WI38 (cell line): ENCODE results near the gene MYOM3.
"Not testable (repeated sequence)": the region's sequence is repeated elsewhere in the genome, so short reads cannot be mapped to it uniquely, and the experiment has no call there.

ENCODE experiments used
- H3K4me3 ChIP-seq: 2 replicates; pipeline ENCODE4 v1.5.1; 2011; ENCODE audit warnings: low read depth, mild to moderate bottlenecking, control low read depth, low read length
- TF ChIP-seq, protein P1 (sequence below): IDR thresholded peaks from 2 replicates; pipeline ENCODE4 v1.5.1; 2012; ENCODE audit warnings: low read depth, mild to moderate bottlenecking, control low read depth, low read length

MYOM3 gene

DNA sequence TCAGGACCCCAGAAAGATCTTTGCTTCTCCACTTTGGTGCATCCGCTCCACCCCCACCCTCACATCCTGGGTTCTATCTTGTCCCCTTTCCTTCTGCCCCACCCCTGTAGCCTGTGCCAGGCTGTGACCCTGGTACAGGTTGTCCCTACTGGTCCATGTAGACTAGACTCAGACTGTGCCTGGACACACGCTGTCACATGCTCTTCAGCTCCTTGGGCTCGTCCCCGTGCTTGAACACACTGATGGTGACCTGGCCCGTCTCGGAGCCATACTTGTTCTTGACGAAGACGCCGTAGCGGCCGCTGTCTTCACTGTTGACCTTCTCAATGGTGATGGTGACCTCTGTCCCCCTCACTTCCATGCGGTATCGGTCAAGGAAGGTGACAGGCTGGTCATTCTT is 54.8 kb downstream of the MYOM3 start:
- TF ChIP-seq, protein P1, sequence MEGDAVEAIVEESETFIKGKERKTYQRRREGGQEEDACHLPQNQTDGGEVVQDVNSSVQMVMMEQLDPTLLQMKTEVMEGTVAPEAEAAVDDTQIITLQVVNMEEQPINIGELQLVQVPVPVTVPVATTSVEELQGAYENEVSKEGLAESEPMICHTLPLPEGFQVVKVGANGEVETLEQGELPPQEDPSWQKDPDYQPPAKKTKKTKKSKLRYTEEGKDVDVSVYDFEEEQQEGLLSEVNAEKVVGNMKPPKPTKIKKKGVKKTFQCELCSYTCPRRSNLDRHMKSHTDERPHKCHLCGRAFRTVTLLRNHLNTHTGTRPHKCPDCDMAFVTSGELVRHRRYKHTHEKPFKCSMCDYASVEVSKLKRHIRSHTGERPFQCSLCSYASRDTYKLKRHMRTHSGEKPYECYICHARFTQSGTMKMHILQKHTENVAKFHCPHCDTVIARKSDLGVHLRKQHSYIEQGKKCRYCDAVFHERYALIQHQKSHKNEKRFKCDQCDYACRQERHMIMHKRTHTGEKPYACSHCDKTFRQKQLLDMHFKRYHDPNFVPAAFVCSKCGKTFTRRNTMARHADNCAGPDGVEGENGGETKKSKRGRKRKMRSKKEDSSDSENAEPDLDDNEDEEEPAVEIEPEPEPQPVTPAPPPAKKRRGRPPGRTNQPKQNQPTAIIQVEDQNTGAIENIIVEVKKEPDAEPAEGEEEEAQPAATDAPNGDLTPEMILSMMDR, result no peak
- no peak overlapping the region for H3K4me3 ChIP-seq

DNA sequence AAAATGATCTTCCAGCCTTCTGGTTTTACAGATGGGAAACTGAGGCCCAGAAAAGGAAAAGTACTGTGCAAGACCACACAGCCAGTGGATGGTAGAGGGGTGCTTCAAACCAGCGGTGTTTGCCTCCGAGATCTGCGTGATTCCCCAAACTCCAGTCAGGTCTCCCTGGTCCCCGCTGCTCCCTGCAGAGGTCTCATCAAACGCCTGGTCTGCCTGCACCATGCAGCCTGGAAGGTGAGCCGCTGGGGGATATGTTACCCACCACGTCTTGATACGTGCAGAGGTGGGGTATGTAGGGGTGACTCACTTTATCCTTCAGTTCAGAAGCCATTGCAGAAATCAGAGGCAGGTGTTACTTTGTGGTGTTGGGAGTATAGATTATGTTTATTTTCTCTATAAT is 56.3 kb downstream of the MYOM3 start:
- TF ChIP-seq, protein P1, result no peak
- no peak overlapping the region for H3K4me3 ChIP-seq

DNA sequence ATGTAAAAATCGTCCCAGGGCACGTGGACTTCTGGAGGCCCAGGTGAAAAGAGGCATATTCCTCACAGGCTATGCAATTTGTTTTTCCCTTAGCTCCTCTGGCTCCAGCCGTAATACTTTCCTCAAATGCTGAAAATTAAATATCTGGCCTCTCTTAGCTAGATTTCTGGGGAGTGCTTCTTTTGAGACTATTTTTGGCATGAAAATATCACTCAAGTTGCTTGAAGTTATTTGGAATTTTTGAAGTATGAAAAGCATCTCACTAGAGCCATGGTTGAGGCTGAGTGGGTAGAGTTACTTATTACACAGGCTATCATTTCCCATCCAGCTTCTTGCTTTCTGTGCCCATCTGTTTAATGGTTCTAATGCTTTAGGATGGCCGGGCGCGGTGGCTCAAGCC is 59.7 kb downstream of the MYOM3 start:
- H3K4me3 ChIP-seq, result no peak overlapping the region
- TF ChIP-seq, protein P1, result no peak

DNA sequence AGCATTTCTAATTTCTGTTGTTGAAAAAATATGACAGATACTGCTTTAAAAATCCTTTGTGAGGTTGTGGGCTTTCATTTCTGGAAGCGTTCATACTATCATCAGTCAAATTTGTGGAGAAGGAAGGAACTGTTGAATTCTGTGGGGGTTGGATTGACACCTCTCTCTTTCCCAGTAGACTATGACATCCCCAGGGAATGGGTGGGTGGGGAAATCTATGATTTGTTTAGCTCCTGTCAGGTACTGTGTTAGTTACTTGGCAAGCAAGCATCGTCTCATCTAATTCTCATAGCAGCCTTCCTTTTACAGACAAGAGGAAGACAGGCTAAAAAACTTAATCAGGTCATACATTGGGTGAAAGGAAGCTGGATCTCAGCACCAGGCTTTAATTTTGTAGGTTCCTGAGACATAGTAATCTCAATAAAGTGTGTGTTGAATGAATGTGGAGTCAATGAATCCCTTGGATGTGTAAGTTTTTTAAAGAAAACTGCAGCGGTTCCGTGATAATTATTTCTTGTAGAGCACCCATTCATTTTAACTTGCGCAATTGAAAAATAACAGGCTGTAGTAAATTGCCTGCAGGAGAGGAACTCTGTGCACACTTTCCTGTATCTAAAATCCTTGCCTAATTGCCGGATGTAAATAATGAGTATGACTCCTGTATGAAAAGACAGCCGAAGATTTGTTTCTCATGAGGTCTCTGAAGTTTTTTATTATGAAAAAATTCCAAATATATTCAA is 60.6 kb downstream of the MYOM3 start:
- TF ChIP-seq, protein P1, result no peak
- H3K4me3 ChIP-seq, result no peak overlapping the region

DNA sequence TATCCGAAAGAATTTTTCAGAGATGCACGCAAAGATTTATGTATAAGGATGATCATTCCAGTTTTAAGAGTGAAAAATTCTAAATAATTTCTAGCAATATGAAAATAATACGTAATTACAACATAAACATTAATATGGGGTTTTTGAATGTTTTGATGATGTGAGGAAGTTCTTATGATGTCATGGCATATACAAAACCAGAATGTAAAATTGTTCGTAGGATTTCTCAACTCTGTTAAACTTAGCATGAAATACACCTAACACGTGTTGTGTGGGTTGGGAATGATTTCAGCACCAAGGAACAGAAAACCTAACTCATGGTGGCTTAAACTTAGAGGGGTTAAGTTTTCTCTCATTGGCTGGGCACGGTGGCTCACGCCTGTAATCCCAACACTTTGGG is 62.2 kb downstream of the MYOM3 start:
- TF ChIP-seq, protein P1, result no peak
- H3K4me3 ChIP-seq, result no peak overlapping the region

DNA sequence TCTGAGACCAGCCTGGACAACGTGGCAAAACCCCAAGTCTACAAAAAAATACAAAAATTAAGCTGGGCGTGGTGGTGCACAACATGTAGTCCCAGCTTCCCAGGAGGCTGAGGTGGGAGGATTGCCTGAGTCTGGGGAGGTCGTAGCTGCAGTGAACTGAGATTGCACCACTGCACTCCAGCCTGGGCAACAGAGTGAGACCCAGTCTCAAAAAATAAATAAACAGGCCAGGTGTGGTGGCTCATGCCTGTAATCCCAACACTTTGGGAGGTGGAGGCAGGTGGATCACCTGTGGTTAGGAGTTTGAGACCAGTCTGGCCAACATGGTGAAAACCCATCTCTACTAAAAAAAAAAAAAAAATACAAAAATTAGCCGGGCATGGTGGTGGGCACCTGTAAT is 63.0 kb downstream of the MYOM3 start:
- not testable (repeated sequence) for H3K4me3 ChIP-seq

DNA sequence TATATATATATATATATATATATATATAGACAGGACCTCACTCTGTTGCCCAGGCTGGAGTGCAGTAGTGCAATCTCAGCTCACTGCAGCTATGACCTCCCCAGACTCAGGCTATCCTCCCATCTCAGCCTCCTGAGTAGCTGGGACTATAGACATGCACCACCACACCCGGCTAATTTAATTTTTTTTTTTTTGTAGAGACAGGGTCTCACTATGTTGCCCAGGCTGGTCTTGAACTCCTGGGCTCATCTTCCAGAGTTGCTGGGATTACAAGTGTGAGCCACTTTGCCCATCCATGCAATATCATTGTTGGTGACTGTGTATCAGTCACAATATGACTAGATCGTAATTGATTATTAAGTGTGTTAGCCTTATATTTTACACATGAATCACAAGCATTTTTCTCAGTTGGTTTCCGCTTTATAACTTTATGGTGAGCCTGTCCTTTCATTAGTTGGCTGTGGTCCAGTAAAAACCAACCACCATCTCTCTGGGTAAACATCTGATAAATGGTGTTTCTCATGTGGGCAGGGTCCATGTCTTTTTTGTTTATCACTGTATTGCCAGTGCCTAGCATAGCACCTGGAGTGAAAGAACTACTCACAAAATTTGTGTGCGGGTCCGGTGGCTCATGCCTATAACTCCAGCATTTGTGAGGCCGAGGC is 63.6 kb downstream of the MYOM3 start:
- TF ChIP-seq, protein P1, result no peak
- no peak overlapping the region for H3K4me3 ChIP-seq
